HEK293 (cell line): ENCODE data around the gene HAND1.

Source experiments
- CTCF ChIA-PET: fragments of 350-600 bp; formaldehyde crosslinking; extraction: SDS; loops from one replicate; lab custom pipeline; 2021; ENCODE audit warnings: antibody characterized with exemption; lab: Yijun Ruan, JAX
- POLR2A ChIA-PET: fragments of 300-600 bp; formaldehyde crosslinking; extraction: SDS; loops from one replicate; lab custom pipeline; 2020; ENCODE audit warnings: antibody characterized with exemption, inconsistent platforms; lab: Yijun Ruan, JAX
- H3K27ac ChIP-seq: fragments of 200-500 bp; sonication (Bioruptor generic); 2 replicates; pipeline ENCODE4 v1.5.1; 2014; ENCODE audit warnings: low read depth, low read length, control low read depth, inconsistent platforms; ENCODE audit errors: extremely low read depth
- H3K36me3 ChIP-seq, 2 experiments: fragments of 200-500 bp in 1 of 2; sonication (Bioruptor generic) in 1 of 2; 1 replicate in 1 of 2; 2 replicates in 1 of 2; pipeline ENCODE4 v1.5.1; 2014 to 2017; ENCODE audit warnings: inconsistent platforms in 2 of 2, low read length in 2 of 2; ENCODE audit not compliant: control insufficient read depth in 2 of 2, insufficient read depth in 1 of 2
- H3K4me1 ChIP-seq: fragments of 200-500 bp; sonication (Bioruptor generic); 2 replicates; pipeline ENCODE4 v1.5.1; 2014; ENCODE audit warnings: mild to moderate bottlenecking, low read length, inconsistent platforms; ENCODE audit not compliant: control insufficient read depth, insufficient read depth
- H3K4me3 ChIP-seq: 2 replicates; pipeline ENCODE4 v1.5.1; 2011; ENCODE audit warnings: low read depth, mild to moderate bottlenecking, control low read depth, low read length, moderate library complexity
- H3K9me3 ChIP-seq: fragments of 200-500 bp; sonication (Bioruptor generic); 2 replicates; pipeline ENCODE4 v1.5.1; 2014; ENCODE audit warnings: low read depth, low read length, inconsistent platforms; ENCODE audit not compliant: control insufficient read depth, insufficient read depth
- BCL6B ChIP-seq: fragments of 450-650 bp; formaldehyde crosslinking; IDR thresholded peaks from 2 replicates; pipeline ENCODE4 v1.5.1; 2017; ENCODE audit warnings: missing biosample characterization, missing genetic modification characterization
- GLIS2 ChIP-seq: fragments of 450-650 bp; formaldehyde crosslinking; IDR thresholded peaks from 2 replicates; pipeline ENCODE4 v1.5.1; 2016; ENCODE audit warnings: missing biosample characterization, missing genetic modification characterization
- KLF7 ChIP-seq: fragments of 450-650 bp; formaldehyde crosslinking; IDR thresholded peaks from 2 replicates; pipeline ENCODE4 v1.5.1; 2016; ENCODE audit warnings: missing biosample characterization, missing genetic modification characterization, borderline replicate concordance
- MEIS1 ChIP-seq: sonication (generic); formaldehyde crosslinking; IDR thresholded peaks from 2 replicates; pipeline ENCODE4 v1.8.1; 2022; ENCODE audit warnings: missing genetic modification reagents, mild to moderate bottlenecking, borderline replicate concordance
- OSR2 ChIP-seq: fragments of 450-650 bp; formaldehyde crosslinking; IDR thresholded peaks from 2 replicates; pipeline ENCODE4 v1.5.1; 2016; ENCODE audit warnings: missing biosample characterization, missing genetic modification characterization
- PATZ1 ChIP-seq: fragments of 450-650 bp; formaldehyde crosslinking; IDR thresholded peaks from 2 replicates; pipeline ENCODE4 v1.5.1; 2016; ENCODE audit warnings: missing biosample characterization, missing genetic modification characterization
- PBX3 ChIP-seq: sonication (generic); formaldehyde crosslinking; IDR thresholded peaks from 2 replicates; pipeline ENCODE4 v1.8.1; 2022; ENCODE audit warnings: mild to moderate bottlenecking, moderate library complexity, missing genetic modification reagents
- SP2 ChIP-seq: fragments of 450-650 bp; formaldehyde crosslinking; IDR thresholded peaks from 2 replicates; pipeline ENCODE4 v1.5.1; 2016; ENCODE audit warnings: missing biosample characterization, missing genetic modification characterization
- ZBTB1 ChIP-seq: fragments of 450-650 bp; formaldehyde crosslinking; IDR thresholded peaks from 2 replicates; pipeline ENCODE4 v1.5.1; 2016; ENCODE audit warnings: missing biosample characterization, missing genetic modification characterization
- ZBTB49 ChIP-seq: fragments of 450-650 bp; formaldehyde crosslinking; IDR thresholded peaks from 2 replicates; pipeline ENCODE4 v1.5.1; 2016; ENCODE audit warnings: missing biosample characterization, missing genetic modification characterization, low read depth
- ZNF10 ChIP-seq: fragments of 450-650 bp; formaldehyde crosslinking; IDR thresholded peaks from 2 replicates; pipeline ENCODE4 v1.5.1; 2017; ENCODE audit warnings: missing biosample characterization, missing genetic modification characterization
- ZNF121 ChIP-seq: fragments of 450-650 bp; formaldehyde crosslinking; IDR thresholded peaks from 2 replicates; pipeline ENCODE4 v1.5.1; 2016; ENCODE audit warnings: missing biosample characterization, missing genetic modification characterization
- ZNF174 ChIP-seq: fragments of 450-650 bp; formaldehyde crosslinking; IDR thresholded peaks from 2 replicates; pipeline ENCODE4 v1.5.0; 2017; ENCODE audit warnings: missing biosample characterization, mild to moderate bottlenecking, missing genetic modification characterization
- ZNF274 ChIP-seq, 2 experiments: fragments of 200-500 bp in 1 of 2; fragments of 450-650 bp in 1 of 2; sonication (Bioruptor generic) in 1 of 2; formaldehyde crosslinking in 1 of 2; IDR thresholded peaks; 2 replicates each; pipeline versions ENCODE4 v1.5.1 to v1.6.1; 2014 to 2016; ENCODE audit warnings: borderline replicate concordance in 1 of 2, inconsistent platforms in 1 of 2, low read length in 1 of 2, missing biosample characterization in 1 of 2, missing genetic modification characterization in 1 of 2
- ZNF335 ChIP-seq: fragments of 450-650 bp; formaldehyde crosslinking; conservative IDR thresholded peaks from 2 replicates; pipeline ENCODE4 v1.5.1; 2016; ENCODE audit warnings: missing biosample characterization, missing genetic modification characterization
- ZNF549 ChIP-seq: fragments of 450-650 bp; IDR thresholded peaks from 2 replicates; pipeline ENCODE4 v1.5.1; 2018; ENCODE audit warnings: missing biosample characterization, missing genetic modification characterization, mild to moderate bottlenecking, inconsistent platforms, moderate library complexity
- ZNF624 ChIP-seq: fragments of 450-650 bp; formaldehyde crosslinking; IDR thresholded peaks from 2 replicates; pipeline ENCODE4 v1.5.1; 2017; ENCODE audit warnings: missing biosample characterization, missing genetic modification characterization
- ZNF692 ChIP-seq: fragments of 450-650 bp; formaldehyde crosslinking; IDR thresholded peaks from 2 replicates; pipeline ENCODE4 v1.5.1; 2016; ENCODE audit warnings: missing biosample characterization, missing genetic modification characterization
- ZNF701 ChIP-seq: fragments of 450-650 bp; formaldehyde crosslinking; IDR thresholded peaks from 2 replicates; pipeline ENCODE4 v1.5.1; 2016; ENCODE audit warnings: missing biosample characterization, missing genetic modification characterization

Gene HAND1

GRCh38 chr5:154460172-154460571, 17.9 kb downstream of the HAND1 start:
- H3K4me3 ChIP-seq: no peak overlapping the region
- peaks cover 3 to 40% of the 10 kb centered on the region in 2 experiments; a peak in 2 of 3 replicates for H3K36me3 ChIP-seq
- no peak for TF ChIP-seq OSR2 (tag by site-specific recombination)
- no peaks in the 10 kb centered on the region for H3K9me3 ChIP-seq
- CTCF ChIA-PET: interaction anchor here (0.8 to 2.4 kb wide), 4 partner anchors 8 to 1012 kb away, joined by 4 to 13 read pairs (median 6); no protein-coding TSS in a partner anchor
- POLR2A ChIA-PET: no interaction called here
- H3K4me1 ChIP-seq: no peaks in the 10 kb centered on the region
- no peak overlapping the region for H3K27ac ChIP-seq

GRCh38 chr5:154459015-154459414, 19.0 kb downstream of the HAND1 start:
- TF ChIP-seq ZNF121 (tag by site-specific recombination) (no peak), ZNF624 (tag by site-specific recombination) (no peak), PBX3 (CRISPR knock-in tag) (no peak), ZNF549 (tag by site-specific recombination) (no peak), ZNF174 (tag by site-specific recombination) (no peak), ZNF701 (no peak), KLF7 (no peak), ZBTB1 (tag by site-specific recombination) (no peak), GLIS2 (no peak), ZNF335 (tag by site-specific recombination) (no peak), ZNF692 (tag by site-specific recombination) (no peak), MEIS1 (no peak), ZNF10 (tag by site-specific recombination) (no peak), SP2 (tag by site-specific recombination) (no peak), BCL6B (tag by site-specific recombination) (no peak)
- POLR2A ChIA-PET: no interaction called here
- H3K36me3 ChIP-seq: peaks cover 11 to 52% of the 10 kb centered on the region in 2 experiments
- CTCF ChIA-PET: interaction anchor here (0.7 to 1.9 kb wide), 3 partner anchors 8 to 348 kb away, joined by 3 to 5 read pairs (median 3); no protein-coding TSS in a partner anchor
- H3K27ac ChIP-seq: no peak overlapping the region
- H3K4me1 ChIP-seq: no peaks in the 10 kb centered on the region
- H3K4me3 ChIP-seq: no peak overlapping the region
- H3K9me3 ChIP-seq: no peaks in the 10 kb centered on the region

- ChIA-PET POLR2A (no interaction called here), CTCF (interaction anchor here (1.1 kb wide), 1 partner anchor 9 kb away, joined by 3 read pairs; no protein-coding TSS in a partner anchor)
- no peaks in the 10 kb centered on the region for H3K4me1 ChIP-seq
- H3K36me3 ChIP-seq: peaks cover 29 to 77% of the 10 kb centered on the region in 2 experiments
- TF ChIP-seq ZNF274 (IDR thresholded peaks at IDR 0.05; ENCODE audit: low read length) (no peak), ZNF274 (tag by site-specific recombination; IDR thresholded peaks at IDR 0.05; ENCODE audit: borderline replicate concordance) (no peak), ZBTB49 (no peak), PATZ1 (tag by site-specific recombination) (no peak)
- H3K27ac ChIP-seq: no peak overlapping the region
- H3K9me3 ChIP-seq: no peaks in the 10 kb centered on the region
- H3K4me3 ChIP-seq: no peak overlapping the region
These were observed 21.5 kb downstream of the HAND1 start for GRCh38 chr5:154456540-154456939.
